Uterus (tissue), 2 donors: ENCODE measurements around the gene TOR2A.
"Not testable (repeated sequence)": the region's sequence is repeated elsewhere in the genome, so short reads cannot be mapped to it uniquely, and the experiment has no call there.

Source experiments
- POLR2A ChIP-seq, 2 donors: fragments of 450-650 bp; IDR thresholded peaks; one replicate each; pipeline ENCODE4 v1.6.1; 2016; ENCODE audit warnings: antibody characterized with exemption in 2 of 2, mild to moderate bottlenecking in 1 of 2, moderate library complexity in 1 of 2
- TF ChIP-seq, protein P1 (sequence below), 4 experiments: fragments of 200-600 bp in 2 of 4; fragments of 450-650 bp in 2 of 4; sonication (generic) in 2 of 4; IDR thresholded peaks; one replicate each; pipeline ENCODE4 v1.5.1; 2016 to 2019; ENCODE audit warnings: antibody characterized with exemption in 4 of 4, mild to moderate bottlenecking in 2 of 4, moderate library complexity in 1 of 4

DNA sequence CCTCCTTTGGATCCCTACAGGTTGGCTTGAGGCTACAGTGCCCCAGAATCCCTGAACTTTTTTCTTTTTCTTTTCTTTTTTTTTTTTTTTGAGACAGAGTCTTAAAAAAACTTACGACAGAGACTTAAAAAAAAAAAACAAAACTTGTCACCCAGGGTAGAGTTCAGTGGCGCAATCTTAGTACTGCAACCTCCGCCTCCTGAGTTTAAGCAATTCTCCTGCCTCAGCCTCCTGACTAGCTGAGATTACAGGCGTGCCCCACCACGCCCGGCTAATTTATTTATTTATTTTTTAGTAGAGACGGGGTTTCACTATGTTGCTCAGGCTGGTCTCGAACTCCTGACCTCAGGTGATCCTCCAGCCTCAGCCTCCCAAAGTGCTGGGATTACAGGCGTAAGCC, 45.8 kb upstream of the TOR2A start:
- TF ChIP-seq POLR2A (IDR thresholded peaks at IDR 0.05) = not testable (repeated sequence)
- TF ChIP-seq, protein P1, sequence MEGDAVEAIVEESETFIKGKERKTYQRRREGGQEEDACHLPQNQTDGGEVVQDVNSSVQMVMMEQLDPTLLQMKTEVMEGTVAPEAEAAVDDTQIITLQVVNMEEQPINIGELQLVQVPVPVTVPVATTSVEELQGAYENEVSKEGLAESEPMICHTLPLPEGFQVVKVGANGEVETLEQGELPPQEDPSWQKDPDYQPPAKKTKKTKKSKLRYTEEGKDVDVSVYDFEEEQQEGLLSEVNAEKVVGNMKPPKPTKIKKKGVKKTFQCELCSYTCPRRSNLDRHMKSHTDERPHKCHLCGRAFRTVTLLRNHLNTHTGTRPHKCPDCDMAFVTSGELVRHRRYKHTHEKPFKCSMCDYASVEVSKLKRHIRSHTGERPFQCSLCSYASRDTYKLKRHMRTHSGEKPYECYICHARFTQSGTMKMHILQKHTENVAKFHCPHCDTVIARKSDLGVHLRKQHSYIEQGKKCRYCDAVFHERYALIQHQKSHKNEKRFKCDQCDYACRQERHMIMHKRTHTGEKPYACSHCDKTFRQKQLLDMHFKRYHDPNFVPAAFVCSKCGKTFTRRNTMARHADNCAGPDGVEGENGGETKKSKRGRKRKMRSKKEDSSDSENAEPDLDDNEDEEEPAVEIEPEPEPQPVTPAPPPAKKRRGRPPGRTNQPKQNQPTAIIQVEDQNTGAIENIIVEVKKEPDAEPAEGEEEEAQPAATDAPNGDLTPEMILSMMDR (IDR thresholded peaks at IDR 0.05) = not testable (repeated sequence)
